GM23338 (cell line): Measurements from ENCODE around the gene PPP2R2B. TPM values are rescaled to one million over a fixed set of nuclear protein-coding genes. Genes with fewer than 3 reads are reported as not detected.
A peak's percentile ranks its signal among the peaks of the same experiment; 100 is the strongest.
"Not testable (repeated sequence)": the region's sequence is repeated elsewhere in the genome, so short reads cannot be mapped to it uniquely, and the experiment has no call there.

Experiments used
- ATAC-seq: fragments of 200-7000 bp; cut with Tn5 transposase; 3 replicates; pipeline ENCODE4 v1.9.1; 2020
- DNase-seq: peaks from one replicate; pipeline ENCODE4 v3.0.0-alpha.2; 2015; ENCODE audit warnings: low spot score
- H2AFZ ChIP-seq: fragments of 200-600 bp; sonication (generic); 2 replicates; pipeline ENCODE4 v1.8.0; 2016; ENCODE audit warnings: antibody characterized with exemption, mild to moderate bottlenecking, moderate library complexity
- H3F3A ChIP-seq: fragments of 200-600 bp; sonication (generic); replicated peaks from 2 replicates; pipeline ENCODE4 v1.8.0; 2017; ENCODE audit warnings: antibody characterized with exemption, mixed run types, low read depth
- H3K27ac ChIP-seq: fragments of 200-600 bp; sonication (generic); 2 replicates; pipeline ENCODE4 v1.6.1; 2016; ENCODE audit warnings: low read depth
- H3K27me3 ChIP-seq: fragments of 200-600 bp; sonication (generic); 2 replicates; pipeline ENCODE4 v1.8.0; 2016; ENCODE audit warnings: mild to moderate bottlenecking, mixed run types, moderate library complexity; ENCODE audit not compliant: insufficient read depth
- H3K36me3 ChIP-seq: fragments of 200-600 bp; sonication (generic); 2 replicates; pipeline ENCODE4 v1.8.0; 2016; ENCODE audit warnings: mild to moderate bottlenecking; ENCODE audit not compliant: insufficient read depth
- H3K4me1 ChIP-seq: fragments of 200-600 bp; sonication (generic); 2 replicates; pipeline ENCODE4 v1.8.0; 2016; ENCODE audit warnings: mild to moderate bottlenecking, moderate library complexity; ENCODE audit not compliant: insufficient read depth
- H3K4me2 ChIP-seq: fragments of 200-600 bp; sonication (generic); 2 replicates; pipeline ENCODE4 v1.7.1; 2017; ENCODE audit warnings: mixed run types
- H3K4me3 ChIP-seq: fragments of 200-600 bp; sonication (generic); 2 replicates; pipeline ENCODE4 v1.6.1; 2016; ENCODE audit warnings: mixed run types
- H3K79me2 ChIP-seq: fragments of 200-600 bp; sonication (generic); replicated peaks from 2 replicates; pipeline ENCODE4 v1.8.0; 2017; ENCODE audit warnings: mild to moderate bottlenecking; ENCODE audit not compliant: insufficient read depth
- H3K9me2 ChIP-seq: fragments of 200-600 bp; sonication (generic); 2 replicates; pipeline ENCODE4 v1.8.0; 2017; ENCODE audit not compliant: insufficient read depth
- H4K20me1 ChIP-seq: fragments of 200-600 bp; sonication (generic); replicated peaks from 2 replicates; pipeline ENCODE4 v1.8.0; 2017; ENCODE audit warnings: mild to moderate bottlenecking; ENCODE audit not compliant: insufficient read depth
- H3K27ac Mint-ChIP-seq: 2 replicates; pipeline ENCODE4 v1.8.0; 2020; ENCODE audit warnings: inconsistent platforms, mild to moderate bottlenecking, moderate library complexity, mixed read lengths
- H3K27me3 Mint-ChIP-seq: 3 replicates; pipeline ENCODE4 v1.8.0; 2022; ENCODE audit warnings: low read depth, mild to moderate bottlenecking, moderate library complexity, mixed read lengths, inconsistent platforms; ENCODE audit not compliant: insufficient read depth, poor library complexity
- H3K36me3 Mint-ChIP-seq: 3 replicates; pipeline ENCODE4 v1.8.0; 2021; ENCODE audit warnings: low read depth, mild to moderate bottlenecking, inconsistent platforms, moderate library complexity, mixed read lengths
- H3K4me1 Mint-ChIP-seq: 3 replicates; pipeline ENCODE4 v1.8.0; 2020; ENCODE audit warnings: mild to moderate bottlenecking, inconsistent platforms, mixed read lengths
- H3K4me3 Mint-ChIP-seq: 3 replicates; pipeline ENCODE4 v1.8.0; 2021; ENCODE audit warnings: moderate library complexity, mild to moderate bottlenecking, inconsistent platforms, mixed read lengths
- H3K9me3 Mint-ChIP-seq: 3 replicates; pipeline ENCODE4 v1.8.0; 2020; ENCODE audit warnings: moderate library complexity, mild to moderate bottlenecking, inconsistent platforms, mixed read lengths
- CREB1 ChIP-seq: fragments of 250-450 bp; sonication (Bioruptor Pico); IDR thresholded peaks from 2 replicates; pipeline ENCODE4 v1.5.0; 2020; ENCODE audit warnings: low read depth, mild to moderate bottlenecking, moderate library complexity
- ETS1 ChIP-seq: IDR thresholded peaks from 2 replicates; pipeline ENCODE4 v1.6.1; 2016; ENCODE audit warnings: antibody characterized with exemption
- EZH2 ChIP-seq: fragments of 200-600 bp; sonication (generic); IDR thresholded peaks from one replicate; pipeline ENCODE4 v1.8.0; 2017; ENCODE audit warnings: antibody characterized with exemption, mild to moderate bottlenecking, low read depth; ENCODE audit not compliant: unreplicated experiment
- NANOG ChIP-seq: IDR thresholded peaks from 2 replicates; pipeline ENCODE4 v1.6.1; 2016; ENCODE audit warnings: antibody characterized with exemption, borderline replicate concordance
- POLR2AphosphoS5 ChIP-seq: IDR thresholded peaks from 2 replicates; pipeline ENCODE4 v1.6.1; 2016; ENCODE audit warnings: antibody characterized with exemption, low read depth
- REST ChIP-seq: IDR thresholded peaks from one replicate; pipeline ENCODE4 v1.6.1; 2018; ENCODE audit warnings: antibody characterized with exemption; ENCODE audit not compliant: unreplicated experiment
- STAT1 ChIP-seq: IDR thresholded peaks from one replicate; pipeline ENCODE4 v1.6.1; 2016; ENCODE audit warnings: antibody characterized with exemption; ENCODE audit not compliant: unreplicated experiment
- ZNF114 ChIP-seq: fragments of 250-450 bp; sonication (Bioruptor Pico); IDR thresholded peaks from 2 replicates; pipeline ENCODE4 v1.5.0; 2020; ENCODE audit warnings: mild to moderate bottlenecking, moderate library complexity
- ZNF462 ChIP-seq: fragments of 250-450 bp; sonication (Bioruptor Pico); IDR thresholded peaks from 2 replicates; pipeline ENCODE4 v1.5.0; 2020; ENCODE audit warnings: mild to moderate bottlenecking, moderate library complexity
- polyA plus RNA-seq: library from polyadenylated mRNA; unstranded; fragments of >200 nt; fragmentation: Nextera tagmentation; extraction: Ambion mirVana; gene quantifications from 2 replicates; pipeline ENCODE4 v1.2.1, GENCODE V29; 2016
- total RNA-seq: library from RNA; depleted of rRNA; stranded (reverse); fragments of >200 nt; shearing (Covaris generic); gene quantifications from 2 replicates; pipeline ENCODE4 v1.2.3, GENCODE V29; 2014

Gene PPP2R2B
- total and polyA plus RNA-seq, 2 experiments from 2014 or later = 21.3 to 33.9 TPM

- no peak for TF ChIP-seq ETS1
- no peak for TF ChIP-seq REST
- no peak for TF ChIP-seq CREB1 (CRISPR knock-in tag)
These were observed 146.5 kb downstream of the PPP2R2B start (continued) for GRCh38 chr5:146731909-146732659.

GRCh38 chr5:146728746-146729145 is 149.8 kb downstream of the PPP2R2B start:
- not testable (repeated sequence) for H3K4me3 ChIP-seq, H3F3A ChIP-seq, H3K27ac ChIP-seq, H3K79me2 ChIP-seq, H3K9me2 ChIP-seq, H2AFZ ChIP-seq, DNase-seq, H3K4me2 ChIP-seq, H4K20me1 ChIP-seq, ATAC-seq, H3K27me3 ChIP-seq, H3K4me3 Mint-ChIP-seq, H3K27ac Mint-ChIP-seq, H3K27me3 Mint-ChIP-seq
- Mint-ChIP-seq H3K9me3 (peaks cover 38% of the 10 kb centered on the region), H3K36me3 (peaks cover 42% of the 10 kb centered on the region), H3K4me1 (peaks cover 24% of the 10 kb centered on the region)
- peaks cover 25% of the 10 kb centered on the region for H3K4me1 ChIP-seq
- H3K36me3 ChIP-seq = peaks cover 10% of the 10 kb centered on the region

GRCh38 chr5:146726891-146727290 is 151.7 kb downstream of the PPP2R2B start:
- Histone ChIP-seq H3K27me3 (no peaks in the 10 kb centered on the region), H3K4me1 (peaks cover 9% of the 10 kb centered on the region), H4K20me1 (no peaks in the 10 kb centered on the region), H3K79me2 (no peaks in the 10 kb centered on the region), H2AFZ (no peak overlapping the region), H3K27ac (no peak overlapping the region), H3K9me2 (no peaks in the 10 kb centered on the region), H3F3A (no peaks in the 10 kb centered on the region), H3K36me3 (peaks cover 10% of the 10 kb centered on the region), H3K4me2 (peak overlapping the region; percentile 11; the same call in 1 of the 2 replicates), H3K4me3 (no peak overlapping the region)
- Mint-ChIP-seq H3K9me3 (peaks cover 38% of the 10 kb centered on the region), H3K27ac (no peak overlapping the region), H3K36me3 (peaks cover 38% of the 10 kb centered on the region), H3K4me1 (peaks cover 11% of the 10 kb centered on the region), H3K27me3 (peaks cover 3% of the 10 kb centered on the region), H3K4me3 (no peak overlapping the region)
- DNase-seq (no peak), ATAC-seq (no peak)
- TF ChIP-seq NANOG (no peak), ZNF462 (CRISPR knock-in tag) (no peak), STAT1 (no peak), ZNF114 (CRISPR knock-in tag) (no peak), CREB1 (CRISPR knock-in tag) (no peak), POLR2AphosphoS5 (no peak), EZH2 (no peak)
